HG03469 (cell line): ENCODE data around the gene TPGS1.

Experiments
- ATAC-seq: cut with Tn5 transposase; IDR thresholded peaks from one replicate; pipeline ENCODE4 v1.9.1; 2021; ENCODE audit warnings: mild to moderate bottlenecking, moderate library complexity, moderate number of reproducible peaks; ENCODE audit not compliant: unreplicated experiment

The TPGS1 gene

GRCh38 chr19:517721-518597 is 10.7 kb downstream of the TPGS1 start:
- ATAC-seq, result no peak

- no peak for ATAC-seq
Observed at GRCh38 chr19:518598-519231, 11.4 kb downstream of the TPGS1 start.

GRCh38 chr19:519449-519865 is 12.2 kb downstream of the TPGS1 start:
- ATAC-seq, result no peak

GRCh38 chr19:522726-523125 is 15.4 kb downstream of the TPGS1 start:
- ATAC-seq, result no peak

- ATAC-seq, result no peak
Observed at GRCh38 chr19:524062-524674, 16.9 kb downstream of the TPGS1 start.

GRCh38 chr19:525029-525428 is 17.7 kb downstream of the TPGS1 start:
- ATAC-seq, result no peak

- ATAC-seq, result no peak
Observed at GRCh38 chr19:525857-526419, 18.6 kb downstream of the TPGS1 start.

GRCh38 chr19:530134-531008 is 23.1 kb downstream of the TPGS1 start:
- ATAC-seq, result no peak

- peak; percentile 34 for ATAC-seq
Observed at GRCh38 chr19:531009-531752, 23.9 kb downstream of the TPGS1 start.

- ATAC-seq, result peak; percentile 18
Observed at GRCh38 chr19:531753-532560, 24.7 kb downstream of the TPGS1 start, which contains the start of gene CDC34. CDC34 (plus strand) TSS chr19:531760; CDS start chr19:531932, 172 bp downstream.

GRCh38 chr19:532561-533363 is 25.5 kb downstream of the TPGS1 start:
- no peak for ATAC-seq

- no peak for ATAC-seq
Observed at GRCh38 chr19:533364-534058, 26.2 kb downstream of the TPGS1 start.

GRCh38 chr19:534088-534487 is 26.8 kb downstream of the TPGS1 start:
- no peak for ATAC-seq

- ATAC-seq, result no peak
Observed at GRCh38 chr19:535017-535835, 27.9 kb downstream of the TPGS1 start.

GRCh38 chr19:536031-536880 is 29.0 kb downstream of the TPGS1 start:
- no peak for ATAC-seq
